GM12878 (cell line): Measurements from ENCODE around the gene ELAVL1. TPM values are rescaled to one million over a fixed set of nuclear protein-coding genes. Genes with fewer than 3 reads are reported as not detected.

ENCODE experiments used
- ATAC-seq: fragments of 200-7000 bp; cut with Tn5 transposase; 3 replicates; pipeline ENCODE4 v1.9.1; 2020; ENCODE audit warnings: mild to moderate bottlenecking, moderate library complexity
- BruUV-seq: library from RNA; stranded (reverse); fragments of 400-500 nt; replicated peaks from 2 replicates; lab custom pipeline; 2021; lab: Mats Ljungman, UMichigan
- CTCF ChIA-PET: fragments of 300-600 bp; sonication (Branson Sonifier 250); formaldehyde crosslinking; extraction: SDS; loops from one replicate; lab custom pipeline; 2021; ENCODE audit warnings: inconsistent platforms; lab: Yijun Ruan, JAX
- POLR2A ChIA-PET: fragments of 350-600 bp; formaldehyde crosslinking; extraction: SDS; loops from one replicate; lab custom pipeline; 2021; ENCODE audit warnings: inconsistent platforms; lab: Charles Lee
- RAD21 ChIA-PET: fragments of 300-600 bp; sonication (Branson Sonifier 250); formaldehyde crosslinking; loops from one replicate; lab custom pipeline; 2023; ENCODE audit warnings: antibody characterized with exemption; ENCODE audit not compliant: unreplicated experiment; lab: Charles Lee
- SMC1A ChIA-PET: fragments of 300-600 bp; sonication (Branson Sonifier 250); formaldehyde crosslinking; loops from one replicate; lab custom pipeline; 2023; ENCODE audit not compliant: unreplicated experiment, uncharacterized antibody; lab: Charles Lee
- DNase-seq: peaks from one replicate; pipeline ENCODE4 v3.0.0-alpha.2; 2011; ENCODE audit warnings: low read depth, low spot score
- FAIRE-seq: peaks from 3 replicates; lab custom pipeline; 2011; peaks lifted over from hg19 to GRCh38; lab: Jason Lieb, UNC
- H2AFZ ChIP-seq: 2 replicates; pipeline ENCODE4 v1.6.0; 2011; ENCODE audit warnings: low read depth, low read length, control low read depth; ENCODE audit not compliant: control insufficient read depth
- H3K27ac ChIP-seq: 2 replicates; pipeline ENCODE4 v1.5.1; 2011; ENCODE audit warnings: control low read depth; ENCODE audit not compliant: control insufficient read depth, insufficient read depth
- H3K27me3 ChIP-seq, 2 experiments: replicated peaks in 1 of 2; 2 replicates each; pipeline versions ENCODE4 v1.6.0 to v1.6.1; 2011; ENCODE audit warnings: low read length in 1 of 2; ENCODE audit not compliant: control insufficient read depth in 2 of 2, insufficient read depth in 2 of 2
- H3K36me3 ChIP-seq, 2 experiments: 2 replicates each; pipeline ENCODE4 v1.5.1; 2011; ENCODE audit warnings: low read length in 1 of 2; ENCODE audit not compliant: control insufficient read depth in 2 of 2, insufficient read depth in 2 of 2
- H3K4me1 ChIP-seq: 2 replicates; pipeline ENCODE4 v1.6.1; 2011; ENCODE audit warnings: mild to moderate bottlenecking, low read length, moderate library complexity, mixed read lengths; ENCODE audit not compliant: control insufficient read depth, insufficient read depth
- H3K4me2 ChIP-seq: 2 replicates; pipeline ENCODE4 v1.6.0; 2011; ENCODE audit warnings: control low read depth; ENCODE audit not compliant: control insufficient read depth, insufficient read depth
- H3K4me3 ChIP-seq: fragments of 200-600 bp; sonication (generic); 2 replicates; pipeline ENCODE4 v1.5.1; 2016
- H3K79me2 ChIP-seq: 2 replicates; pipeline ENCODE4 v1.6.0; 2011; ENCODE audit warnings: low read length; ENCODE audit not compliant: control insufficient read depth, insufficient read depth
- H3K9ac ChIP-seq: 2 replicates; pipeline ENCODE4 v1.8.0; 2011; ENCODE audit warnings: low read length, control low read depth, mixed read lengths; ENCODE audit not compliant: control insufficient read depth, insufficient read depth
- H3K9me3 ChIP-seq: replicated peaks from 3 replicates; pipeline ENCODE4 v1.5.1; 2011; ENCODE audit warnings: mild to moderate bottlenecking, low read length; ENCODE audit not compliant: control insufficient read depth, insufficient read depth
- H4K20me1 ChIP-seq: 2 replicates; pipeline ENCODE4 v1.6.0; 2011; ENCODE audit not compliant: control insufficient read depth, insufficient read depth
- ELK1 ChIP-seq: IDR thresholded peaks from 2 replicates; pipeline ENCODE4 v1.6.1; 2012; ENCODE audit warnings: low read depth, low read length, improper control_type of control experiment
- POLR2A ChIP-seq: IDR thresholded peaks from 2 replicates; pipeline ENCODE4 v1.6.1; 2011; ENCODE audit warnings: low read depth, mild to moderate bottlenecking, low read length
- POU2F2 ChIP-seq: IDR thresholded peaks from 3 replicates; pipeline ENCODE4 v1.6.1; 2011; ENCODE audit warnings: low read depth, mild to moderate bottlenecking, low read length, borderline replicate concordance
- SREBF2 ChIP-seq: IDR thresholded peaks from 2 replicates; pipeline ENCODE4 v1.6.1; 2012; ENCODE audit warnings: mild to moderate bottlenecking, low read length
- WGBS: methylation state at CpG from one replicate; pipeline ENCODE4 v1.1.6; 2016; ENCODE audit warnings: low lambda C conversion rate; ENCODE audit not compliant: insufficient replicate concordance, insufficient coverage; ENCODE audit errors: missing lambda C conversion rate; 5-methylcytosine and 5-hydroxymethylcytosine counted together
- in situ Hi-C: fragments of 300-500 bp; cut with MboI; formaldehyde crosslinking; loops from 9 replicates; pipeline ENCODE4 v1.14.3; 2018; ENCODE audit warnings: mixed read lengths
- intact Hi-C: fragments of 100-400 bp; cut with micrococcal nuclease; formaldehyde crosslinking; loops from one replicate; pipeline ENCODE4 v1.14.2; 2022; ENCODE audit not compliant: unreplicated experiment
- polyA plus RNA-seq, 11 experiments: library from polyadenylated mRNA; depleted of rRNA in 4 of 11; unstranded in 6 of 11; stranded (reverse) in 5 of 11; fragments of >200 nt; fragmentation: Nextera tagmentation in 4 of 11; fragmentation: Illumina TruSeq in 1 of 11; extraction: Ambion mirVana in 4 of 11; extraction: Trizol in 1 of 11; gene quantifications; 1 replicate in 1 of 11; 2 replicates in 10 of 11; pipeline versions ENCODE4 v1.2.1 to v1.2.3, GENCODE V29; 2011 to 2016; ENCODE audit warnings: inconsistent platforms in 2 of 11, missing spikeins in 2 of 11, low read depth in 1 of 11
- total RNA-seq, 4 experiments: library from RNA; depleted of rRNA in 3 of 4; stranded (reverse); fragments of >200 nt in 3 of 4; fragmentation: Illumina TruSeq in 1 of 4; extraction: Trizol in 1 of 4; gene quantifications; 2 replicates each; pipeline versions ENCODE4 v1.2.1 to v1.2.3, GENCODE V29; 2013 to 2021
- TF ChIP-seq, protein P1 (sequence below): fragments of 450-650 bp; conservative IDR thresholded peaks from 2 replicates; pipeline ENCODE4 v1.6.1; 2017; ENCODE audit warnings: mild to moderate bottlenecking, moderate library complexity

The ELAVL1 gene
- total and polyA plus RNA-seq, 10 of the 15 experiments (the other 5 are each of a cell fraction or from before 2014, with no cell fraction given), result 7.4 to 155 (median 70.3) TPM

DNA sequence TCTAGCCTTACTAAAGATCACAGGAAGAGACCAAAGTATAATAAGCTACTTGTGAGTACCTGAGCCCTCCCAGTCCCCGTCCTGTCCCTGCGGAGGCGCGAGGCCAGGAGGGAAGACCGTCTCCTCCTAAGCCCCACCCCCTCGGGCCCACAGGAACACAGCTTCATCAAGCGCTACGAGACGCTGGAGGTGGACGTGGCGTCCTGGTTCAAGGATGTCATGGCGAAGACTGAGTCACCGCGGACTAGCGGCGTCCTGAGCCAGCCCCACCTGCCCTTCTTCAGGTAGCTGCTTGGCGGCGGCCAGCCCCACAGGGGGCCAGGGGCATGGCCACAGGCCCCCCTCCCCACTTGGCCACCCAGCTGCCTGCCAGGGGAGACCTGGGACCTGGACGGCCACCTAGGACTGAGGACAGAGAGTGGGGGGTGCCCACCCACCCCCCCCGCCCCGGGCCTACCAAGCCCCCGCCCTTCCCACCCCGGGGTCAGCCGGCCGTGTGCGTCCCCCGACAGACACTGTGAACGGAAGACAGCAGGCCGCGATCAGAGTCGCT lies 93.2 kb downstream of the ELAVL1 start:
- no TSS peak for BruUV-seq
- peaks cover 0 to 15% of the 10 kb centered on the region in 2 experiments; a peak in 3 of 4 replicates for H3K36me3 ChIP-seq
- H3K79me2 ChIP-seq, result peaks cover 3% of the 10 kb centered on the region
- CTCF ChIA-PET, result no interaction called here
- RAD21 ChIA-PET, result interaction anchor here (0.6 to 1.2 kb wide), 3 partner anchors 8 to 616 kb away, joined by 3 to 4 read pairs (median 3); partner anchors contain the start of gene SNAPC2
- H3K4me1 ChIP-seq, result no peaks in the 10 kb centered on the region
- H3K9ac ChIP-seq, result no peak overlapping the region
- FAIRE-seq, result no peak
- H3K27me3 ChIP-seq, result peaks cover 4 to 5% of the 10 kb centered on the region in 2 experiments; a peak in 3 of 4 replicates
- intact Hi-C loops (no loop called here), in situ Hi-C loops (no loop called here)
- no peak for TF ChIP-seq ELK1
- TF ChIP-seq POLR2A, result 0 out of 2 replicates have a peak, but pooled peaks have one; percentile 6
- H2AFZ ChIP-seq, result no peak overlapping the region
- POLR2A ChIA-PET, result no interaction called here
- 94% methylated on average over 18 of the region's 31 CpGs for WGBS
- no peak for DNase-seq
- no peak overlapping the region for H3K4me3 ChIP-seq
- no peak overlapping the region for H3K27ac ChIP-seq
- no peaks in the 10 kb centered on the region for H3K9me3 ChIP-seq
- H4K20me1 ChIP-seq, result no peaks in the 10 kb centered on the region
- no peak overlapping the region for H3K4me2 ChIP-seq
- SMC1A ChIA-PET, result no interaction called here
- no peak for ATAC-seq

- POLR2A ChIA-PET, result no interaction called here
Measured at GRCh38 chr19:7911508-7912143, 93.8 kb downstream of the ELAVL1 start.

More at GRCh38 chr19:7911508-7912143, 93.8 kb downstream of the ELAVL1 start:
- BruUV-seq, result no TSS peak
- Histone ChIP-seq H2AFZ (no peak overlapping the region), H3K4me3 (no peak overlapping the region), H4K20me1 (no peaks in the 10 kb centered on the region), H3K4me2 (no peak overlapping the region)
- in situ Hi-C loops, result no loop called here
- SMC1A ChIA-PET, result no interaction called here
- WGBS, result 92% methylated on average over 18 of the region's 18 CpGs
- TF ChIP-seq, protein P1, sequence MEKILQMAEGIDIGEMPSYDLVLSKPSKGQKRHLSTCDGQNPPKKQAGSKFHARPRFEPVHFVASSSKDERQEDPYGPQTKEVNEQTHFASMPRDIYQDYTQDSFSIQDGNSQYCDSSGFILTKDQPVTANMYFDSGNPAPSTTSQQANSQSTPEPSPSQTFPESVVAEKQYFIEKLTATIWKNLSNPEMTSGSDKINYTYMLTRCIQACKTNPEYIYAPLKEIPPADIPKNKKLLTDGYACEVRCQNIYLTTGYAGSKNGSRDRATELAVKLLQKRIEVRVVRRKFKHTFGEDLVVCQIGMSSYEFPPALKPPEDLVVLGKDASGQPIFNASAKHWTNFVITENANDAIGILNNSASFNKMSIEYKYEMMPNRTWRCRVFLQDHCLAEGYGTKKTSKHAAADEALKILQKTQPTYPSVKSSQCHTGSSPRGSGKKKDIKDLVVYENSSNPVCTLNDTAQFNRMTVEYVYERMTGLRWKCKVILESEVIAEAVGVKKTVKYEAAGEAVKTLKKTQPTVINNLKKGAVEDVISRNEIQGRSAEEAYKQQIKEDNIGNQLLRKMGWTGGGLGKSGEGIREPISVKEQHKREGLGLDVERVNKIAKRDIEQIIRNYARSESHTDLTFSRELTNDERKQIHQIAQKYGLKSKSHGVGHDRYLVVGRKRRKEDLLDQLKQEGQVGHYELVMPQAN, result no peak
- no peak for TF ChIP-seq SREBF2
- TF ChIP-seq POU2F2, result no peak
- TF ChIP-seq, all 136 proteins: peak for 0
- intact Hi-C loops, result no loop called here
- FAIRE-seq, result no peak
- ChIA-PET CTCF (no interaction called here), RAD21 (interaction anchor here (0.9 to 1.2 kb wide), 2 partner anchors 9 to 32 kb away, joined by 3 to 4 read pairs; partner anchors contain the start of gene SNAPC2)
- peaks cover 0 to 2% of the 10 kb centered on the region in 2 experiments; a peak in 1 of 4 replicates for H3K27me3 ChIP-seq
- no peaks in the 10 kb centered on the region for H3K9me3 ChIP-seq
- no peak overlapping the region for H3K27ac ChIP-seq
- peaks cover 0 to 16% of the 10 kb centered on the region in 2 experiments; a peak in 3 of 4 replicates for H3K36me3 ChIP-seq
- no peak overlapping the region for H3K9ac ChIP-seq
- no peak for ATAC-seq
- H3K4me1 ChIP-seq, result no peaks in the 10 kb centered on the region
- peaks cover 5% of the 10 kb centered on the region for H3K79me2 ChIP-seq
- no peak for DNase-seq
